ACHN (cell line): ENCODE data around the gene SYCP3.
"Not testable (repeated sequence)": the region's sequence is repeated elsewhere in the genome, so short reads cannot be mapped to it uniquely, and the experiment has no call there.

Experiments
- DNase-seq: peaks from one replicate; pipeline ENCODE4 v3.0.0-alpha.2; 2015
- in situ Hi-C: cut with HindIII; loops from 2 replicates; pipeline ENCODE4 v1.10.0; 2017; ENCODE audit warnings: low sequenced_read_pairs, low pct_ligation_motif_present, low pct_unique_long_range_greater_than_20kb

SYCP3 gene

GRCh38 chr12:101694986-101695385 lies 44.3 kb downstream of the SYCP3 start:
- no peak for DNase-seq
- in situ Hi-C loops: no loop called here

- no peak for DNase-seq
- in situ Hi-C loops: no loop called here
Observed at GRCh38 chr12:101694297-101694848, 44.9 kb downstream of the SYCP3 start.

- no peak for DNase-seq
- in situ Hi-C loops: no loop called here
Observed at GRCh38 chr12:101691503-101692096, 47.7 kb downstream of the SYCP3 start.

- no peak for DNase-seq
- in situ Hi-C loops: no loop called here
Observed at GRCh38 chr12:101690544-101691098, 48.6 kb downstream of the SYCP3 start.

- in situ Hi-C loops: no loop called here
- no peak for DNase-seq
Observed at GRCh38 chr12:101686176-101686575, 53.1 kb downstream of the SYCP3 start.

GRCh38 chr12:101685092-101685491 lies 54.2 kb downstream of the SYCP3 start:
- in situ Hi-C loops: no loop called here

GRCh38 chr12:101681627-101682026 lies 57.6 kb downstream of the SYCP3 start:
- DNase-seq, in situ Hi-C loops: not testable (repeated sequence)

More at GRCh38 chr12:101685092-101685491, 54.2 kb downstream of the SYCP3 start:
- no peak for DNase-seq

- in situ Hi-C loops: no loop called here
- DNase-seq: no peak
Observed at GRCh38 chr12:101680647-101681046, 58.6 kb downstream of the SYCP3 start.

- in situ Hi-C loops: no loop called here
- DNase-seq: no peak
Observed at GRCh38 chr12:101680240-101680639, 59.0 kb downstream of the SYCP3 start.
